HL-60 (cell line): ENCODE data around the gene PITPNC1.

Experiments
- GABPA ChIP-seq: IDR thresholded peaks from 2 replicates; pipeline ENCODE4 v1.6.1; 2012; ENCODE audit warnings: low read depth
- POLR2AphosphoS5 ChIP-seq: IDR thresholded peaks from 2 replicates; pipeline ENCODE4 v1.6.1; 2012; ENCODE audit warnings: low read depth
- TF ChIP-seq, protein P1 (sequence below): IDR thresholded peaks from one replicate; pipeline ENCODE4 v1.5.1; 2011; ENCODE audit warnings: low read length, control low read depth, inconsistent platforms; ENCODE audit not compliant: insufficient read depth
- TF ChIP-seq, protein P2 (sequence below): IDR thresholded peaks from 2 replicates; pipeline ENCODE4 v1.6.1; 2012; ENCODE audit warnings: low read depth; ENCODE audit not compliant: insufficient replicate concordance

DNA sequence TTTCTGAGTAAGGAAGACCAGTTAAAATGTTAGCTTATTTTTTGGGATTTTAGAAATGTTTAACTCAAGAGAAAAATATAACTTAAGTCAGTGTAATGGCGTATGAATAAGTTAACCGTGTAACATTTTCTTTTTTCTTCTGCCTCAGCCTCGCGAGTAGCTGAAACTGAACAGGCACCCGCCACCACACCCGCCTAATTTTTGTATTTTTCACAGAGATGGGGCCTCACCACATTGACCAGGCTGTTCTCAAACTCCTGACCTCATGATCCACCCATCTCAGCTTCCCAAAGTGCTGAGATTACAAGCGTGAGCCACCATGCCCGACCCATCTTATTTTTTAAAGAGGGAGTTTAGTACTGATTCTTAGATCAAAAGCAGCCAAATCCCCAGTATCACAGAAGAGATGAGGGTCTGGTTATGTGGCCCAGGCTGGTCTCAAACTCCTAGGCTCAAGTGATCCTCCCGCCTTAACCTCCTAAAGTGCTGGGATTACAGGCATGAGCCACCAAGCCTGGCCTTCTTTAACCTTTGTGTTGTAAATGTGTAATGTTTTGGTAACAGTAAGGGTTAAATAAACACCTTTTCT lies 16.8 kb downstream of the PITPNC1 start:
- TF ChIP-seq, protein P1, sequence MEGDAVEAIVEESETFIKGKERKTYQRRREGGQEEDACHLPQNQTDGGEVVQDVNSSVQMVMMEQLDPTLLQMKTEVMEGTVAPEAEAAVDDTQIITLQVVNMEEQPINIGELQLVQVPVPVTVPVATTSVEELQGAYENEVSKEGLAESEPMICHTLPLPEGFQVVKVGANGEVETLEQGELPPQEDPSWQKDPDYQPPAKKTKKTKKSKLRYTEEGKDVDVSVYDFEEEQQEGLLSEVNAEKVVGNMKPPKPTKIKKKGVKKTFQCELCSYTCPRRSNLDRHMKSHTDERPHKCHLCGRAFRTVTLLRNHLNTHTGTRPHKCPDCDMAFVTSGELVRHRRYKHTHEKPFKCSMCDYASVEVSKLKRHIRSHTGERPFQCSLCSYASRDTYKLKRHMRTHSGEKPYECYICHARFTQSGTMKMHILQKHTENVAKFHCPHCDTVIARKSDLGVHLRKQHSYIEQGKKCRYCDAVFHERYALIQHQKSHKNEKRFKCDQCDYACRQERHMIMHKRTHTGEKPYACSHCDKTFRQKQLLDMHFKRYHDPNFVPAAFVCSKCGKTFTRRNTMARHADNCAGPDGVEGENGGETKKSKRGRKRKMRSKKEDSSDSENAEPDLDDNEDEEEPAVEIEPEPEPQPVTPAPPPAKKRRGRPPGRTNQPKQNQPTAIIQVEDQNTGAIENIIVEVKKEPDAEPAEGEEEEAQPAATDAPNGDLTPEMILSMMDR, result no peak
- TF ChIP-seq GABPA, result no peak
- TF ChIP-seq, protein P2, sequence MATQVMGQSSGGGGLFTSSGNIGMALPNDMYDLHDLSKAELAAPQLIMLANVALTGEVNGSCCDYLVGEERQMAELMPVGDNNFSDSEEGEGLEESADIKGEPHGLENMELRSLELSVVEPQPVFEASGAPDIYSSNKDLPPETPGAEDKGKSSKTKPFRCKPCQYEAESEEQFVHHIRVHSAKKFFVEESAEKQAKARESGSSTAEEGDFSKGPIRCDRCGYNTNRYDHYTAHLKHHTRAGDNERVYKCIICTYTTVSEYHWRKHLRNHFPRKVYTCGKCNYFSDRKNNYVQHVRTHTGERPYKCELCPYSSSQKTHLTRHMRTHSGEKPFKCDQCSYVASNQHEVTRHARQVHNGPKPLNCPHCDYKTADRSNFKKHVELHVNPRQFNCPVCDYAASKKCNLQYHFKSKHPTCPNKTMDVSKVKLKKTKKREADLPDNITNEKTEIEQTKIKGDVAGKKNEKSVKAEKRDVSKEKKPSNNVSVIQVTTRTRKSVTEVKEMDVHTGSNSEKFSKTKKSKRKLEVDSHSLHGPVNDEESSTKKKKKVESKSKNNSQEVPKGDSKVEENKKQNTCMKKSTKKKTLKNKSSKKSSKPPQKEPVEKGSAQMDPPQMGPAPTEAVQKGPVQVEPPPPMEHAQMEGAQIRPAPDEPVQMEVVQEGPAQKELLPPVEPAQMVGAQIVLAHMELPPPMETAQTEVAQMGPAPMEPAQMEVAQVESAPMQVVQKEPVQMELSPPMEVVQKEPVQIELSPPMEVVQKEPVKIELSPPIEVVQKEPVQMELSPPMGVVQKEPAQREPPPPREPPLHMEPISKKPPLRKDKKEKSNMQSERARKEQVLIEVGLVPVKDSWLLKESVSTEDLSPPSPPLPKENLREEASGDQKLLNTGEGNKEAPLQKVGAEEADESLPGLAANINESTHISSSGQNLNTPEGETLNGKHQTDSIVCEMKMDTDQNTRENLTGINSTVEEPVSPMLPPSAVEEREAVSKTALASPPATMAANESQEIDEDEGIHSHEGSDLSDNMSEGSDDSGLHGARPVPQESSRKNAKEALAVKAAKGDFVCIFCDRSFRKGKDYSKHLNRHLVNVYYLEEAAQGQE, result no peak
- TF ChIP-seq POLR2AphosphoS5, result no peak
